NB4 (cell line): Measurements from ENCODE around the gene GJA1.
"Not testable (repeated sequence)": the region's sequence is repeated elsewhere in the genome, so short reads cannot be mapped to it uniquely, and the experiment has no call there.

Experiments used
- DNase-seq: peaks from one replicate; pipeline ENCODE4 v3.0.0; 2010; ENCODE audit warnings: low read depth
- H3K4me3 ChIP-seq: one replicate; pipeline ENCODE4 v1.5.1; 2011; ENCODE audit warnings: mild to moderate bottlenecking, low read depth, low read length, moderate library complexity
- CTCF ChIP-seq: IDR thresholded peaks from one replicate; pipeline ENCODE4 v1.5.1; 2012; ENCODE audit warnings: low read depth, low read length
- MAX ChIP-seq: IDR thresholded peaks from 2 replicates; pipeline ENCODE4 v1.6.1; 2011; ENCODE audit warnings: low read depth, low read length
- MYC ChIP-seq: IDR thresholded peaks from 2 replicates; pipeline ENCODE4 v1.6.1; 2011; ENCODE audit warnings: low read depth, low read length
- POLR2A ChIP-seq: IDR thresholded peaks from 2 replicates; pipeline ENCODE4 v1.6.1; 2011; ENCODE audit warnings: mild to moderate bottlenecking; ENCODE audit not compliant: insufficient read length; ENCODE audit errors: extremely low read depth

Gene GJA1

GRCh38 chr6:121435444-121436069 is at the start of gene GJA1:
GJA1 (plus strand) TSS chr6:121435646; CDS start chr6:121446848, 11,202 bp downstream.
- DNase-seq: peak; percentile 87
- TF ChIP-seq MAX: no peak
- no peak for TF ChIP-seq CTCF
- TF ChIP-seq POLR2A: peak; percentile 28
- TF ChIP-seq MYC: no peak
- peak within 1 kb of the TSS; percentile 94 for H3K4me3 ChIP-seq

- H3K4me3 ChIP-seq, DNase-seq: not testable (repeated sequence)
Observed at GRCh38 chr6:121386551-121386950, 48.9 kb upstream of the GJA1 start.

DNA sequence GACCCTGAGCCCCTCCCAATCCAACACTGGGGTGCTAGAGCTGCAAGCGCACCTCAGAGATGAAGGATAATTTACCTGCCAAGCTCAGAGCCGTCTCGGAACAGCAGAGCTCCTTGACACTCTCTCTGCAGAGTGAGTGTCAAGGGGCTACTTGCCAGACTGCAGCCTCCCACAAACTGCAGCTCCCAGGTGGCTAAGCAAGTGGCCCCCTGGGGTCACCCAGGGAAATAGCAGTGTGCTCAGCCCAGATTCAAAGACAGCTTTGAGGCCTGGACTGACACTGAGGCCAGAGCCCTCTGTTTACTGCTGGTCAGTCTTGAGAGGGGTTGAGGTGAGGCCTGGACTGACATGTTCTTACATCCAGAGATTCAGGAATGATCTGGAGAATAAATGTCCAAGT is 46.0 kb upstream of the GJA1 start:
- no peak overlapping the region for H3K4me3 ChIP-seq
- no peak for DNase-seq
- TF ChIP-seq POLR2A: no peak
- no peak for TF ChIP-seq CTCF

GRCh38 chr6:121393731-121394505 is 41.5 kb upstream of the GJA1 start:
- TF ChIP-seq POLR2A: no peak
- TF ChIP-seq MYC: no peak
- no peak for TF ChIP-seq CTCF
- TF ChIP-seq MAX: no peak
- DNase-seq: no peak

GRCh38 chr6:121395736-121396135 is 39.7 kb upstream of the GJA1 start:
- DNase-seq: no peak
- TF ChIP-seq MAX (no peak), POLR2A (no peak), MYC (no peak), CTCF (no peak)
- no peak overlapping the region for H3K4me3 ChIP-seq

More at GRCh38 chr6:121393731-121394505, 41.5 kb upstream of the GJA1 start:
- no peak overlapping the region for H3K4me3 ChIP-seq

GRCh38 chr6:121397188-121397587 is 38.3 kb upstream of the GJA1 start:
- H3K4me3 ChIP-seq, DNase-seq: not testable (repeated sequence)

DNA sequence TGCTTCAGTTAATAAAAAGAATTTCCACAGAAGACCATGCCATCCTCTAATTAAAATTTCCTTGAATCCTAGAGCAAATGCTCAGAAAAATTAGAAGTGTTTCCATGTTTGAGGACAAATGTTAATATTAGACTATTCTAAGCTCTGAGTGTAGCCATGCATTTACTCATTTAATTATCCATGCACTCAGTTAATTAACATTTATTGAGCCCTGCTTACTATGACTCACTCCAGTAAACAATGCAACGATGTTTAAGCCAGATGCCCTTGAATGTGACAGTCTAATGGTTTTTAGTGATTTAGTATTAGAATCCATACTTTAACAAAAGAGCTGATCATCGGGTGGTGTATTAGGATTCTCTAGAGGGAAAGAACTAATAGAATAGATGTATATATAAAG is 37.3 kb upstream of the GJA1 start:
- DNase-seq: no peak
- H3K4me3 ChIP-seq: no peak overlapping the region
- TF ChIP-seq CTCF: no peak
- TF ChIP-seq POLR2A: no peak
- TF ChIP-seq MAX: no peak
- TF ChIP-seq MYC: no peak
